ENCODE results near the gene NDUFA7.
A peak's percentile ranks its signal among the peaks of the same experiment; 100 is the strongest.

Gene NDUFA7

GRCh38 chr19:8360196-8360595 is 39.0 kb upstream of the NDUFA7 start:
- no peak overlapping the region for H3K4me3 ChIP-seq (ENCODE audit: low read depth, low read length)
- H3K9me3 ChIP-seq (ENCODE audit: control insufficient read depth, insufficient read depth, low read depth, low read length): no peaks in the 10 kb centered on the region
- H3K27ac ChIP-seq (ENCODE audit: extremely low read depth, low read depth, low read length): no peak overlapping the region
- CTCF ChIA-PET: interaction anchor here (0.7 kb wide), 1 partner anchor 153 kb away, joined by 3 read pairs; no protein-coding TSS in a partner anchor
- POLR2A ChIA-PET: interaction anchor here (0.6 to 1.3 kb wide), 2 partner anchors 9 to 30 kb away, joined by 6 to 8 read pairs; partner anchors contain the start of gene RAB11B
- H3K4me1 ChIP-seq (ENCODE audit: control insufficient read depth, insufficient read depth, low read length): peaks cover 12% of the 10 kb centered on the region
- no peaks in the 10 kb centered on the region for H3K36me3 ChIP-seq (ENCODE audit: control insufficient read depth in 2 of 2, insufficient read depth in 1 of 2, low read length in 2 of 2)
- TF ChIP-seq ZNF777 (tag by site-specific recombination; IDR thresholded peaks at IDR 0.05; ENCODE audit: borderline replicate concordance) (no peak), HOXC10 (CRISPR knock-in tag; IDR thresholded peaks at IDR 0.05) (no peak), SCRT1 (tag by site-specific recombination; IDR thresholded peaks at IDR 0.05; ENCODE audit: borderline replicate concordance) (no peak), ZNF10 (tag by site-specific recombination; IDR thresholded peaks at IDR 0.05) (no peak), ZBTB6 (tag by site-specific recombination; IDR thresholded peaks at IDR 0.05) (no peak), INSM2 (tag by site-specific recombination; IDR thresholded peaks at IDR 0.05) (no peak), MEIS1 (CRISPR knock-in tag; IDR thresholded peaks at IDR 0.05; ENCODE audit: borderline replicate concordance) (no peak), SETDB1 (IDR thresholded peaks at IDR 0.05; ENCODE audit: insufficient read length, low read length) (no peak), ZNF211 (tag by site-specific recombination; IDR thresholded peaks at IDR 0.05; ENCODE audit: low read depth) (no peak), ZNF658 (tag by site-specific recombination; IDR thresholded peaks at IDR 0.05) (no peak), ZBTB26 (tag by site-specific recombination; optimal IDR thresholded peaks at IDR 0.05) (no peak)

DNA sequence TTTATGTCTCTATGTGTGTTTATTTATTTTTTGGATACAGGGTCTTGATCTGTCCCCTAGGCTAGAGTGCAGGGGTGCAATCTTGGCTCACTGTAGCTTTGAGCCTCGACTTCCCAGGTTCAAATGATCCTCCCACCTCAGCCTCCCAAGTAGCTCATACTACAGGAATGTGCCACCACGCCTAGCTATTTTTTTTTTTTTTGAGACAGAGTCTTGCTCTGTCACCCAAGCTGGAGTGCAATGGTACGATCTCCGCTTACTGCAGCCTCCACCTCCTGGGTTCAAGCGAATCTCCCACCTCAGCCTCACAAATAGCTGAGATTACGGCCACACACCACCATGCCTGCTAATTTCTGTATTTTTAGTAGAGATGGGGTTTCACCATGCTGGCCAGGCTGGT is 37.8 kb upstream of the NDUFA7 start:
- TF ChIP-seq, protein P1, sequence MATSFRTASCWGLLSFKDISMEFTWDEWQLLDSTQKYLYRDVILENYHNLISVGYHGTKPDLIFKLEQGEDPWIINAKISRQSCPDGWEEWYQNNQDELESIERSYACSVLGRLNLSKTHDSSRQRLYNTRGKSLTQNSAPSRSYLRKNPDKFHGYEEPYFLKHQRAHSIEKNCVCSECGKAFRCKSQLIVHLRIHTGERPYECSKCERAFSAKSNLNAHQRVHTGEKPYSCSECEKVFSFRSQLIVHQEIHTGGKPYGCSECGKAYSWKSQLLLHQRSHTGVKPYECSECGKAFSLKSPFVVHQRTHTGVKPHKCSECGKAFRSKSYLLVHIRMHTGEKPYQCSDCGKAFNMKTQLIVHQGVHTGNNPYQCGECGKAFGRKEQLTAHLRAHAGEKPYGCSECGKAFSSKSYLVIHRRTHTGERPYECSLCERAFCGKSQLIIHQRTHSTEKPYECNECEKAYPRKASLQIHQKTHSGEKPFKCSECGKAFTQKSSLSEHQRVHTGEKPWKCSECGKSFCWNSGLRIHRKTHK (tag by site-specific recombination; IDR thresholded peaks at IDR 0.05): no peak
- peak; percentile 53; the same call in 1 of the 2 replicates for TF ChIP-seq PRDM10 (tag by site-specific recombination; IDR thresholded peaks at IDR 0.05)
- H3K9me3 ChIP-seq (ENCODE audit: control insufficient read depth, insufficient read depth, low read depth, low read length): no peaks in the 10 kb centered on the region
- CTCF ChIA-PET: interaction anchor here (0.6 to 0.8 kb wide), 3 partner anchors 22 to 1029 kb away, joined by 3 to 4 read pairs (median 3); no protein-coding TSS in a partner anchor
- H3K4me1 ChIP-seq (ENCODE audit: control insufficient read depth, insufficient read depth, low read length): peaks cover 6% of the 10 kb centered on the region
- no peak overlapping the region for H3K27ac ChIP-seq (ENCODE audit: extremely low read depth, low read depth, low read length)
- POLR2A ChIA-PET: no interaction called here
- H3K36me3 ChIP-seq (ENCODE audit: control insufficient read depth in 2 of 2, insufficient read depth in 1 of 2, low read length in 2 of 2): no peaks in the 10 kb centered on the region
- H3K4me3 ChIP-seq (ENCODE audit: low read depth, low read length): no peak overlapping the region
